ENCODE data around the gene KRTAP4-2. TPM values are rescaled to one million over a fixed set of nuclear protein-coding genes. Genes with fewer than 3 reads are reported as not detected.
"Not testable (repeated sequence)": the region's sequence is repeated elsewhere in the genome, so short reads cannot be mapped to it uniquely, and the experiment has no call there.

Gene KRTAP4-2
- total RNA-seq (2014; rRNA removed; shearing (Covaris generic)) (not detected in 2 replicates), total RNA-seq (2022) (not detected in 2 replicates), Bru-seq, nascent RNA (not detected), BruChase-seq, experiment 1, labeled RNA remaining after a 6-hour chase (not detected), BruChase-seq, experiment 2, labeled RNA remaining after a 2-hour chase (not detected)
- long read RNA-seq, result 0 reads

GRCh38 chr17:41177727-41178271 lies at the start of gene KRTAP4-2:
Gene KRTAP4-2, minus strand, starts transcription at chr17:41178221. Its CDS starts 57 bp downstream, at chr17:41178164.
- Histone ChIP-seq H4K20me1 (ENCODE audit: insufficient read depth, low read length) (no peaks in the 10 kb centered on the region), H3K79me2 (ENCODE audit: insufficient read depth, low read depth, low read length) (no peaks in the 10 kb centered on the region), H2AFZ (ENCODE audit: low read length) (no peak within 1 kb of the TSS), H3K27ac (ENCODE audit: low read depth, low read length, poor library complexity, severe bottlenecking) (no peak within 1 kb of the TSS), H3K9me3 (ENCODE audit: low read length) (no peaks in the 10 kb centered on the region), H3K36me3 (ENCODE audit: insufficient read depth, low read length) (no peaks in the 10 kb centered on the region), H3K9me2 (ENCODE audit: insufficient read depth, low read length) (no peaks in the 10 kb centered on the region), H3K4me2 (ENCODE audit: low read length) (no peak within 1 kb of the TSS), H3K4me3 (ENCODE audit: low read depth, low read length, poor library complexity, severe bottlenecking) (no peak within 1 kb of the TSS), H3K4me1 (ENCODE audit: insufficient read depth, low read length, poor library complexity, severe bottlenecking) (peaks cover 5% of the 10 kb centered on the region)
- TF ChIP-seq CTCF (conservative IDR thresholded peaks at IDR 0.05; ENCODE audit: low read length), result no peak
- no peak for TF ChIP-seq EZH2phosphoT487 (IDR thresholded peaks at IDR 0.05; ENCODE audit: borderline replicate concordance, low read depth, low read length)
- BruUV-seq (replicated peaks), result no TSS peak
- no peak for DNase-seq (ENCODE audit: low spot score)
- ChIA-PET POLR2A (no interaction called here), CTCF (ENCODE audit: unreplicated experiment) (interaction anchor here (0.5 kb wide), 1 partner anchor 116 kb away, joined by 3 read pairs; no protein-coding TSS in a partner anchor)
- intact Hi-C loops (cut with micrococcal nuclease; ENCODE audit: unreplicated experiment), result no loop called here

DNA sequence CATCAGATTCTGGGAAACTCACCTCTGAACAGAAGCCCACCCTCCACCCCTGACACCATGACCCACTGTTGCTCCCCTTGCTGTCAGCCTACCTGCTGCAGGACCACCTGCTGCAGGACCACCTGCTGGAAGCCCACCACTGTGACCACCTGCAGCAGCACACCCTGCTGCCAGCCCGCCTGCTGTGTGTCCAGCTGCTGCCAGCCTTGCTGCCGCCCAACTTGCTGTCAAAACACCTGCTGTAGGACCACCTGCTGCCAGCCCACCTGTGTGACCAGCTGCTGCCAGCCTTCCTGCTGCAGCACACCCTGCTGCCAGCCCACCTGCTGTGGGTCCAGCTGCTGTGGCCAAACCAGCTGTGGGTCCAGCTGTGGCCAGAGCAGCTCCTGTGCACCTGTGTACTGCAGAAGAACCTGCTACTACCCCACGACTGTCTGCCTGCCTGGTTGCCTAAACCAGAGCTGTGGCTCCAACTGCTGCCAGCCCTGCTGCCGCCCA lies 48.6 kb upstream of the KRTAP4-2 start, which contains the start of gene KRTAP9-2:
Gene KRTAP9-2, plus strand, starts transcription at position 51 of the 498 bp plus-strand sequence. Its CDS starts 7 bp downstream, at position 58.
- H3K79me2 ChIP-seq (ENCODE audit: insufficient read depth, low read depth, low read length), result not testable (repeated sequence)

GRCh38 chr17:41226051-41226450 lies 48.0 kb upstream of the KRTAP4-2 start:
- POLR2A ChIA-PET, result no interaction called here
- H3K79me2 ChIP-seq (ENCODE audit: insufficient read depth, low read depth, low read length), result no peaks in the 10 kb centered on the region
- CTCF ChIA-PET (ENCODE audit: unreplicated experiment), result no interaction called here
- H3K4me2 ChIP-seq (ENCODE audit: low read length), result no peak overlapping the region
- no peaks in the 10 kb centered on the region for H3K9me3 ChIP-seq (ENCODE audit: low read length)
- H3K36me3 ChIP-seq (ENCODE audit: insufficient read depth, low read length), result no peaks in the 10 kb centered on the region
- H2AFZ ChIP-seq (ENCODE audit: low read length), result no peak overlapping the region
- no peak overlapping the region for H3K4me3 ChIP-seq (ENCODE audit: low read depth, low read length, poor library complexity, severe bottlenecking)
- no peaks in the 10 kb centered on the region for H4K20me1 ChIP-seq (ENCODE audit: insufficient read depth, low read length)
- H3K27ac ChIP-seq (ENCODE audit: low read depth, low read length, poor library complexity, severe bottlenecking), result no peak overlapping the region
- no peak for TF ChIP-seq CTCF (conservative IDR thresholded peaks at IDR 0.05; ENCODE audit: low read length)
- no peak for TF ChIP-seq EZH2phosphoT487 (IDR thresholded peaks at IDR 0.05; ENCODE audit: borderline replicate concordance, low read depth, low read length)
- no peaks in the 10 kb centered on the region for H3K4me1 ChIP-seq (ENCODE audit: insufficient read depth, low read length, poor library complexity, severe bottlenecking)
- intact Hi-C loops (cut with micrococcal nuclease; ENCODE audit: unreplicated experiment), result no loop called here
- H3K9me2 ChIP-seq (ENCODE audit: insufficient read depth, low read length), result no peaks in the 10 kb centered on the region
- BruUV-seq (replicated peaks), result no TSS peak
- no peak for DNase-seq (ENCODE audit: low spot score)

More for the DNA sequence above, 48.6 kb upstream of the KRTAP4-2 start, which contains the start of gene KRTAP9-2:
- H3K4me3 ChIP-seq (ENCODE audit: low read depth, low read length, poor library complexity, severe bottlenecking); H3K4me2 ChIP-seq (ENCODE audit: low read length); H2AFZ ChIP-seq (ENCODE audit: low read length); DNase-seq (ENCODE audit: low spot score); H3K4me1 ChIP-seq (ENCODE audit: insufficient read depth, low read length, poor library complexity, severe bottlenecking); H3K27ac ChIP-seq (ENCODE audit: low read depth, low read length, poor library complexity, severe bottlenecking); H4K20me1 ChIP-seq (ENCODE audit: insufficient read depth, low read length); H3K36me3 ChIP-seq (ENCODE audit: insufficient read depth, low read length); BruUV-seq (replicated peaks); H3K9me2 ChIP-seq (ENCODE audit: insufficient read depth, low read length); CTCF ChIA-PET (ENCODE audit: unreplicated experiment); POLR2A ChIA-PET; H3K9me3 ChIP-seq (ENCODE audit: low read length); intact Hi-C loops (cut with micrococcal nuclease; ENCODE audit: unreplicated experiment): not testable (repeated sequence)

Measured in OCI-LY7 (cell line).